ENCODE measurements around the gene PIP5K1B.

Gene PIP5K1B

GRCh38 chr9:68999393-69000105, 294.5 kb downstream of the PIP5K1B start:
- DNase-seq: peak; percentile 96

- no peak for DNase-seq
Measured at GRCh38 chr9:69001921-69002320, 296.9 kb downstream of the PIP5K1B start.

GRCh38 chr9:69003051-69003450, 298.0 kb downstream of the PIP5K1B start:
- DNase-seq: no peak

- DNase-seq: no peak
Measured at GRCh38 chr9:69004836-69005235, 299.8 kb downstream of the PIP5K1B start.

GRCh38 chr9:69009708-69010107, 304.7 kb downstream of the PIP5K1B start:
- DNase-seq: no peak

GRCh38 chr9:69012696-69013381, 307.8 kb downstream of the PIP5K1B start:
- peak; percentile 78 for DNase-seq

- no peak for DNase-seq
Measured at GRCh38 chr9:69013382-69013727, 308.3 kb downstream of the PIP5K1B start.

- DNase-seq: no peak
Measured at GRCh38 chr9:69014013-69014412, 309.0 kb downstream of the PIP5K1B start, which contains the start of gene PRKACG. PRKACG (minus strand) TSS chr9:69014113; CDS start chr9:69014092, 21 bp downstream.

- DNase-seq: no peak
Measured at GRCh38 chr9:69016191-69017096, 311.4 kb downstream of the PIP5K1B start.

- DNase-seq: peak; percentile 90
Measured at GRCh38 chr9:69018737-69019136, 313.7 kb downstream of the PIP5K1B start.

GRCh38 chr9:69019808-69020207, 314.8 kb downstream of the PIP5K1B start:
- peak; percentile 98 for DNase-seq

GRCh38 chr9:69020301-69021145, 315.5 kb downstream of the PIP5K1B start:
- peak; percentile 62 for DNase-seq

- no peak for DNase-seq
Measured at GRCh38 chr9:69023650-69024049, 318.6 kb downstream of the PIP5K1B start.

- peak; percentile 93 for DNase-seq
Measured at GRCh38 chr9:69027355-69028097, 322.5 kb downstream of the PIP5K1B start.

GRCh38 chr9:69028754-69029153, 323.7 kb downstream of the PIP5K1B start:
- peak; percentile 93 for DNase-seq

GRCh38 chr9:69029535-69029934, 324.5 kb downstream of the PIP5K1B start:
- no peak for DNase-seq

- DNase-seq: no peak
Measured at GRCh38 chr9:69030851-69031645, 326.0 kb downstream of the PIP5K1B start.

- no peak for DNase-seq
Measured at GRCh38 chr9:69034071-69034470, 329.0 kb downstream of the PIP5K1B start.

GRCh38 chr9:69035438-69036308, 330.6 kb downstream of the PIP5K1B start, which contains the start of gene FXN:
FXN (plus strand) TSS chr9:69035752; CDS start chr9:69035783, 31 bp downstream.
- DNase-seq: peak; percentile 90

- DNase-seq: peak; percentile 75
Measured at GRCh38 chr9:69036309-69036708, 331.3 kb downstream of the PIP5K1B start.
